Neural crest cell (in vitro differentiated cells): ENCODE measurements around the gene RNPEPL1. TPM values are rescaled to one million over a fixed set of nuclear protein-coding genes. Genes with fewer than 3 reads are reported as not detected.
A peak's percentile ranks its signal among the peaks of the same experiment; 100 is the strongest.

ENCODE experiments used
- DNase-seq: peaks from one replicate; pipeline ENCODE4 v3.0.0; 2021; ENCODE audit warnings: low read depth, mixed read lengths, low spot score
- H3K27ac Mint-ChIP-seq: one replicate; pipeline ENCODE4 v1.8.0; 2021; ENCODE audit warnings: mild to moderate bottlenecking, mixed read lengths; ENCODE audit not compliant: unreplicated experiment
- H3K27me3 Mint-ChIP-seq: 2 replicates; pipeline ENCODE4 v1.8.0; 2021; ENCODE audit warnings: low read depth, mild to moderate bottlenecking, mixed read lengths
- H3K36me3 Mint-ChIP-seq: 2 replicates; pipeline ENCODE4 v1.8.0; 2021; ENCODE audit warnings: low read depth, mild to moderate bottlenecking, mixed read lengths
- H3K4me1 Mint-ChIP-seq: 2 replicates; pipeline ENCODE4 v1.8.0; 2021; ENCODE audit warnings: mixed read lengths
- H3K4me3 Mint-ChIP-seq: one replicate; pipeline ENCODE4 v1.8.0; 2021; ENCODE audit warnings: mild to moderate bottlenecking, mixed read lengths
- H3K9me3 Mint-ChIP-seq: 2 replicates; pipeline ENCODE4 v1.8.0; 2021; ENCODE audit warnings: mixed read lengths
- total RNA-seq: library from RNA; stranded (reverse); gene quantifications from 2 replicates; pipeline ENCODE4 v1.2.1, GENCODE V29; 2021
- TF ChIP-seq, protein P1 (sequence below): fragments of 200-600 bp; sonication (generic); conservative IDR thresholded peaks from 2 replicates; pipeline ENCODE4 v1.5.0; 2021; ENCODE audit warnings: antibody characterized with exemption, mild to moderate bottlenecking

Gene RNPEPL1
- total RNA-seq, 1 donor from 2014 or later, result 36.1 TPM

DNA sequence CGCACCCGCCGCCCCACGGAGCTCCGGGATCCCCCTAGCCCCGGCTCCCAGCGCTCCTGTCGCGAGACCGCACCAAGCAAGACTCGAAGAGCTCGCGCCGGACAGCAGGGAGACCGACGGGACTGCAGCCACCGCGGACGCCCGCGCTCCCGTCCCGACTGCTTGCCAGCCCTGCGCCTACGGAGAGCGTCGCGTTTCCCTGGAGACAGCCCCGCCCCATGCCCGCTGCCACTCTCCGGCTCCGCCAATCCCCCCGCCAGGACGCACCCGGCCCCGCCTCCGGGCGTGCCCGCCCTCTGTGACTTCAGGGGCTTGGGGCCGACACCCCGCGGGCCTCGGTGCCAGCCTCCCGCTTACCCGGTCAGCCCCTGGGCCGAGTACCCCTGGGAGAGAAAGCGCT, 10.5 kb upstream of the RNPEPL1 start, which contains the start of gene ANKMY1:
ANKMY1 (minus strand) TSS at position 181 of the 400 bp plus-strand sequence. CDS start 653 bp downstream, outside the sequence.
- no peak within 1 kb of the TSS for H3K27ac Mint-ChIP-seq
- TF ChIP-seq, protein P1, sequence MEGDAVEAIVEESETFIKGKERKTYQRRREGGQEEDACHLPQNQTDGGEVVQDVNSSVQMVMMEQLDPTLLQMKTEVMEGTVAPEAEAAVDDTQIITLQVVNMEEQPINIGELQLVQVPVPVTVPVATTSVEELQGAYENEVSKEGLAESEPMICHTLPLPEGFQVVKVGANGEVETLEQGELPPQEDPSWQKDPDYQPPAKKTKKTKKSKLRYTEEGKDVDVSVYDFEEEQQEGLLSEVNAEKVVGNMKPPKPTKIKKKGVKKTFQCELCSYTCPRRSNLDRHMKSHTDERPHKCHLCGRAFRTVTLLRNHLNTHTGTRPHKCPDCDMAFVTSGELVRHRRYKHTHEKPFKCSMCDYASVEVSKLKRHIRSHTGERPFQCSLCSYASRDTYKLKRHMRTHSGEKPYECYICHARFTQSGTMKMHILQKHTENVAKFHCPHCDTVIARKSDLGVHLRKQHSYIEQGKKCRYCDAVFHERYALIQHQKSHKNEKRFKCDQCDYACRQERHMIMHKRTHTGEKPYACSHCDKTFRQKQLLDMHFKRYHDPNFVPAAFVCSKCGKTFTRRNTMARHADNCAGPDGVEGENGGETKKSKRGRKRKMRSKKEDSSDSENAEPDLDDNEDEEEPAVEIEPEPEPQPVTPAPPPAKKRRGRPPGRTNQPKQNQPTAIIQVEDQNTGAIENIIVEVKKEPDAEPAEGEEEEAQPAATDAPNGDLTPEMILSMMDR, result no peak
- no peaks in the 10 kb centered on the region for H3K9me3 Mint-ChIP-seq
- peaks cover 32% of the 10 kb centered on the region for H3K4me1 Mint-ChIP-seq
- DNase-seq, result peak; percentile 74
- peak within 1 kb of the TSS; percentile 83 for H3K4me3 Mint-ChIP-seq
- H3K27me3 Mint-ChIP-seq, result no peaks in the 10 kb centered on the region
- H3K36me3 Mint-ChIP-seq, result peaks cover 2% of the 10 kb centered on the region

DNA sequence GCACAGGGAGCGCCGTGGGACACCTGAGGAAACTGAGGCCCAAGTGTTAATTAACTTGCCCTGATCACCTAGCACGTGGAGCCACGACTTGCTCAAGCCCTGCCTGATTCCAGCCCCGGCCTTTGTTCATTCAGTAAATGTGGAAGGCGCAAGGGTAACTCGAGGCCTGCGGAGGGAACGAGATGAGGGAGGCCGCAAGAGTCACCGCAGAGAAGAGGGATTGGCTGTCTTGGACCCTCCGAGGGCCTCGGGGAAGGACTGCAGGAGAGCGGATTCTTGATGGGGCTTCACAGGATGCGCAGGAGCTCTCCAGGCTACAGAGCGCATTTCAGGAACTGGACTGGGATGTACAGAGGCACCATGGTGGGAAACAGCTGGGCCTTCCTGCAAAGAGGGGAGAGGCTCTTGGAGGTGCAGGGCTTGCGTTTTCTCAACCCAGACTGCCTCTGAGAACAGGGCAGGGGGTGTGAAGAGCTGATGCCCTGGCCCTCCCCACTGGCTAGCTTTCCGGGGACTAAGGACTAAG, 10.0 kb upstream of the RNPEPL1 start:
- no peak for DNase-seq
- TF ChIP-seq, protein P1, result no peak
- H3K27ac Mint-ChIP-seq, result no peak overlapping the region
- peaks cover 32% of the 10 kb centered on the region for H3K4me1 Mint-ChIP-seq
- no peaks in the 10 kb centered on the region for H3K9me3 Mint-ChIP-seq
- no peaks in the 10 kb centered on the region for H3K36me3 Mint-ChIP-seq
- H3K4me3 Mint-ChIP-seq, result peak overlapping the region; percentile 83
- no peaks in the 10 kb centered on the region for H3K27me3 Mint-ChIP-seq

DNA sequence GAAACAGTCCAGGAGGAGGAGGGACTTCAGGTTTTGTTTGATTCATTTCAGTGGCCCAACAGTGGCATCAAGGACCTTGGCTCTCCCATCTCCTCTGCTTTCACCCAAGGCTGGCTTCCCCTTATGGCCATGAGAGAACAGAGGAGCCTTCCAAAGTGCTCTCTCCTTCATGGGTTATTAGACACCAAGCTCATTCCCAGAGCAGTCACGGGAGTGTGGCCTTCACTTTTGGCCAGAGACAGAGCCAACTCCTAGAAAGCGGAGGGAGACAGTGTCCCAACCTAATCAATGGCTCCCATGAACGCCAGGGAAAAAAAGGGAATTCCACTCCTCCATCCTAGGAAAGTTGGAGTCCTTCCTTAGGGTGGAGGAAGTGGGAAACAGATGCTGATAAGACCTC, 9.0 kb upstream of the RNPEPL1 start:
- peaks cover 32% of the 10 kb centered on the region for H3K4me1 Mint-ChIP-seq
- no peak overlapping the region for H3K27ac Mint-ChIP-seq
- TF ChIP-seq, protein P1, result no peak
- peak overlapping the region; percentile 83 for H3K4me3 Mint-ChIP-seq
- H3K36me3 Mint-ChIP-seq, result no peaks in the 10 kb centered on the region
- no peak for DNase-seq
- no peaks in the 10 kb centered on the region for H3K27me3 Mint-ChIP-seq
- H3K9me3 Mint-ChIP-seq, result no peaks in the 10 kb centered on the region

DNA sequence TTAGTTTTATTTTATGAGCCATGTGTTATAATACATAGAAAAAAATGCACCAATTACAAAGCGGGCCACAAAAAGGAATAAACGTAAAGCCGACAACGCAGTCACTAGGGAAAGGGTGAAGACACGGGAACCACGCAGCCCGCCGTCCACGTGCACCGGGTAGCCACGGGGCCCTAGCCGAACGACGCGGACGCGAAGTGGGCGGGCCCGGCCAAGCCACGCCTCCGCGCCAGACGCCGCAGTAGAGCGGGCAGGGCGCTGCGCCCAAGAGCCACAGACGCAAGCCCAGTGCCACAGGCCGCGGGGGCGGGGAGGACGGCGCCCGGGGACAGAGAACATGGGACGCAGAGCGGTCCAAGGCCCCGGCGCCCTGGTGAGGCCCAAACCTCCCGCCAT, 8.2 kb upstream of the RNPEPL1 start, which contains the start of gene DUSP28:
DUSP28 (plus strand) TSS at position 274 of the 396 bp plus-strand sequence. CDS start 328 bp downstream, outside the sequence.
- no peaks in the 10 kb centered on the region for H3K27me3 Mint-ChIP-seq
- peak; percentile 69 for DNase-seq
- no peaks in the 10 kb centered on the region for H3K36me3 Mint-ChIP-seq
- TF ChIP-seq, protein P1, result no peak
- H3K9me3 Mint-ChIP-seq, result no peaks in the 10 kb centered on the region
- H3K4me1 Mint-ChIP-seq, result peaks cover 40% of the 10 kb centered on the region
- peak within 1 kb of the TSS; percentile 44 for H3K27ac Mint-ChIP-seq
- H3K4me3 Mint-ChIP-seq, result peak within 1 kb of the TSS; percentile 95

DNA sequence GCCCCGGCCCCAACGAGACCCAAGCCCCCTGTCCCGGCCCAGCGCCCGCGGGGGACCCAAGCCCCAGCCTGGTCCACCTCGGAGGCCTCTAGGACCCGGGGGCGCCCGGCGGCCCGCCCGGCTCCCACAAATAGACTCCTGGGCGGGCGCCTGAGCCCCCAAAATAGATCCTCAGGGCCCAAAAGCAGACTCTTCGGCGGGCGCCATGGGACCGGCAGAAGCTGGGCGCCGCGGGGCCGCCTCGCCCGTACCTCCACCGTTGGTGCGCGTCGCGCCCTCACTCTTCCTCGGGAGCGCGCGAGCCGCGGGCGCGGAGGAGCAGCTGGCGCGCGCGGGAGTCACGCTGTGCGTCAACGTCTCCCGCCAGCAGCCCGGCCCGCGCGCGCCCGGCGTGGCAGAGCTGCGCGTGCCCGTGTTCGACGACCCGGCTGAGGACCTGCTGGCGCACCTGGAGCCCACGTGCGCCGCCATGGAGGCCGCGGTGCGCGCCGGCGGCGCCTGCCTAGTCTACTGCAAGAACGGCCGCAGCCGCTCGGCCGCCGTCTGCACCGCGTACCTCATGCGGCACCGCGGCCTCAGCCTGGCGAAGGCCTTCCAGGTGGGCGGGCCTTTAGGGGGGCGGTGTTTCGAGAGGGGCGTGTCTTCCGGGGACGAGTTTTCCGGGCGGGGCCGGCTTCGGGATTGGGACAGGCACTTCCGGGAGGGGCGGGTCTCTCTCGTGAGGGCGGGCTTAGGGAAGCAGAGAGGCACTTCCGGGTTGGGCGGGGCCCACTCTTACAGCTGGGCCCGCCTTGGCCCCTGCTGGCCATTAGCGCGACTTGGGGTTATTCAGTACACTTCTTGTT, 7.6 kb upstream of the RNPEPL1 start:
- Mint-ChIP-seq H3K27me3 (no peaks in the 10 kb centered on the region), H3K4me1 (peaks cover 41% of the 10 kb centered on the region), H3K4me3 (peak overlapping the region; percentile 95), H3K36me3 (no peaks in the 10 kb centered on the region), H3K27ac (peak overlapping the region; percentile 44), H3K9me3 (no peaks in the 10 kb centered on the region)
- peak; percentile 100 for DNase-seq
- TF ChIP-seq, protein P1, result peak; percentile 50
